ENCODE results near the gene SORCS2.

GRCh38 chr4:7369511-7369910 lies 177.2 kb downstream of the SORCS2 start:
- TF ChIP-seq, protein P1, sequence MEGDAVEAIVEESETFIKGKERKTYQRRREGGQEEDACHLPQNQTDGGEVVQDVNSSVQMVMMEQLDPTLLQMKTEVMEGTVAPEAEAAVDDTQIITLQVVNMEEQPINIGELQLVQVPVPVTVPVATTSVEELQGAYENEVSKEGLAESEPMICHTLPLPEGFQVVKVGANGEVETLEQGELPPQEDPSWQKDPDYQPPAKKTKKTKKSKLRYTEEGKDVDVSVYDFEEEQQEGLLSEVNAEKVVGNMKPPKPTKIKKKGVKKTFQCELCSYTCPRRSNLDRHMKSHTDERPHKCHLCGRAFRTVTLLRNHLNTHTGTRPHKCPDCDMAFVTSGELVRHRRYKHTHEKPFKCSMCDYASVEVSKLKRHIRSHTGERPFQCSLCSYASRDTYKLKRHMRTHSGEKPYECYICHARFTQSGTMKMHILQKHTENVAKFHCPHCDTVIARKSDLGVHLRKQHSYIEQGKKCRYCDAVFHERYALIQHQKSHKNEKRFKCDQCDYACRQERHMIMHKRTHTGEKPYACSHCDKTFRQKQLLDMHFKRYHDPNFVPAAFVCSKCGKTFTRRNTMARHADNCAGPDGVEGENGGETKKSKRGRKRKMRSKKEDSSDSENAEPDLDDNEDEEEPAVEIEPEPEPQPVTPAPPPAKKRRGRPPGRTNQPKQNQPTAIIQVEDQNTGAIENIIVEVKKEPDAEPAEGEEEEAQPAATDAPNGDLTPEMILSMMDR (IDR thresholded peaks at IDR 0.05): no peak
- TF ChIP-seq POLR2A (IDR thresholded peaks at IDR 0.05): no peak

Data from right lobe of liver (tissue), 4 donors.